ENCODE results near the gene NCOA5. TPM values are rescaled to one million over a fixed set of nuclear protein-coding genes. Genes with fewer than 3 reads are reported as not detected.

NCOA5 gene
- total and polyA plus RNA-seq, 9 of the 15 experiments (the other 6 are each of a cell fraction or from before 2014, with no cell fraction given): 3.9 to 22.8 (median 13.8) TPM

DNA sequence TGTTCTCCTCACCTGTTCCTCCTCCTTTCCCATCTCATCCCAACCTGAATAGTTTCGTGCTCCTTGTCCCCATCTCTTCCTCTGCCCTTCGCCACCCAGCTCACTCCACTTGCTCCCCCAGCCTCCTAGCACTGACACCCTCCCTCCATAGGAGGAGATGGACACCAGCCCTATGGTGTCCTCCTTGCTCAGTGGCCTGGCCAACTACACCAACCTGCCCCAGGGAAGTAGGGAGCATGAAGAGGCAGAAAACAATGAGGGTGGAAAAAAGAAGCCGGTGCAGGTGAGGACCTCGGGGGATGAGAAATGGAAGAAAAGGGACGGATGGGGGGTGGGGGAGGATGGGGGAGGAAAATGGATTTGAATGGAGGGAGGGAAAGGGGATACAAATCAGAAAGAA, 54.5 kb downstream of the NCOA5 start (continued):
- TF ChIP-seq ZBTB33 (CRISPR knock-in tag; IDR thresholded peaks at IDR 0.05) (no peak), ILK (tag; IDR thresholded peaks at IDR 0.05; ENCODE audit: borderline replicate concordance, low read depth) (no peak), JUNB (CRISPR knock-in tag; conservative IDR thresholded peaks at IDR 0.05) (no peak), ZNF24 (IDR thresholded peaks at IDR 0.05) (no peak), CHCHD3 (CRISPR knock-in tag; IDR thresholded peaks at IDR 0.05) (no peak), KAT7 (CRISPR knock-in tag; IDR thresholded peaks at IDR 0.05; ENCODE audit: borderline replicate concordance) (no peak), ESRRA (IDR thresholded peaks at IDR 0.05; ENCODE audit: borderline replicate concordance, low read depth) (no peak)
- TF ChIP-seq, protein P1, sequence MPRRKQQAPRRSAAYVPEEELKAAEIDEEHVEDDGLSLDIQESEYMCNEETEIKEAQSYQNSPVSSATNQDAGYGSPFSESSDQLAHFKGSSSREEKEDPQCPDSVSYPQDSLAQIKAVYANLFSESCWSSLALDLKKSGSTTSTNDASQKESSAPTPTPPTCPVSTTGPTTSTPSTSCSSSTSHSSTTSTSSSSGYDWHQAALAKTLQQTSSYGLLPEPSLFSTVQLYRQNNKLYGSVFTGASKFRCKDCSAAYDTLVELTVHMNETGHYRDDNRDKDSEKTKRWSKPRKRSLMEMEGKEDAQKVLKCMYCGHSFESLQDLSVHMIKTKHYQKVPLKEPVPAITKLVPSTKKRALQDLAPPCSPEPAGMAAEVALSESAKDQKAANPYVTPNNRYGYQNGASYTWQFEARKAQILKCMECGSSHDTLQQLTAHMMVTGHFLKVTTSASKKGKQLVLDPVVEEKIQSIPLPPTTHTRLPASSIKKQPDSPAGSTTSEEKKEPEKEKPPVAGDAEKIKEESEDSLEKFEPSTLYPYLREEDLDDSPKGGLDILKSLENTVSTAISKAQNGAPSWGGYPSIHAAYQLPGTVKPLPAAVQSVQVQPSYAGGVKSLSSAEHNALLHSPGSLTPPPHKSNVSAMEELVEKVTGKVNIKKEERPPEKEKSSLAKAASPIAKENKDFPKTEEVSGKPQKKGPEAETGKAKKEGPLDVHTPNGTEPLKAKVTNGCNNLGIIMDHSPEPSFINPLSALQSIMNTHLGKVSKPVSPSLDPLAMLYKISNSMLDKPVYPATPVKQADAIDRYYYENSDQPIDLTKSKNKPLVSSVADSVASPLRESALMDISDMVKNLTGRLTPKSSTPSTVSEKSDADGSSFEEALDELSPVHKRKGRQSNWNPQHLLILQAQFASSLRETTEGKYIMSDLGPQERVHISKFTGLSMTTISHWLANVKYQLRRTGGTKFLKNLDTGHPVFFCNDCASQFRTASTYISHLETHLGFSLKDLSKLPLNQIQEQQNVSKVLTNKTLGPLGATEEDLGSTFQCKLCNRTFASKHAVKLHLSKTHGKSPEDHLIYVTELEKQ (CRISPR knock-in tag; IDR thresholded peaks at IDR 0.05): no peak
